Upper lobe of left lung (tissue), 6 donors: ENCODE results near the gene EPO. TPM values are rescaled to one million over a fixed set of nuclear protein-coding genes. Genes with fewer than 3 reads are reported as not detected.

Experiments used
- ATAC-seq, 2 donors: fragments of 200-7000 bp; cut with Tn5 transposase; one replicate each; pipeline ENCODE4 v1.9.1; 2022; ENCODE audit warnings: mild to moderate bottlenecking in 2 of 2, moderate library complexity in 2 of 2; ENCODE audit not compliant: low FRiP score in 2 of 2
- DNase-seq, 2 donors: peaks; one replicate each; pipeline ENCODE4 v3.0.0-alpha.2; 2019 to 2020
- H3K27ac ChIP-seq, 4 donors: fragments of 200-600 bp; sonication (generic); one replicate each; pipeline ENCODE4 v1.5.1; 2016 to 2019
- H3K27me3 ChIP-seq, 4 donors: fragments of 200-600 bp; sonication (generic); one replicate each; pipeline ENCODE4 v1.5.1; 2017 to 2019
- H3K36me3 ChIP-seq, 4 donors: fragments of 200-600 bp; sonication (generic); one replicate each; pipeline ENCODE4 v1.5.1; 2016 to 2019
- H3K4me1 ChIP-seq, 4 donors: fragments of 200-600 bp; sonication (generic); one replicate each; pipeline ENCODE4 v1.5.1; 2018 to 2019
- H3K4me3 ChIP-seq, 4 donors: fragments of 200-600 bp; sonication (generic); one replicate each; pipeline ENCODE4 v1.5.1; 2017 to 2019; ENCODE audit warnings: mild to moderate bottlenecking in 2 of 4, moderate library complexity in 1 of 4
- H3K9me3 ChIP-seq, 4 donors: fragments of 200-600 bp; sonication (generic); one replicate each; pipeline ENCODE4 v1.5.1; 2018 to 2019
- EP300 ChIP-seq, 4 donors: sonication (generic); formaldehyde crosslinking; IDR thresholded peaks; one replicate each; pipeline ENCODE4 v1.5.1; 2017; ENCODE audit warnings: antibody characterized with exemption in 4 of 4, control low read depth in 2 of 4
- POLR2A ChIP-seq, 4 donors: fragments of 450-650 bp; IDR thresholded peaks; one replicate each; pipeline ENCODE4 v1.5.1; 2016 to 2017; ENCODE audit warnings: antibody characterized with exemption in 4 of 4, mild to moderate bottlenecking in 2 of 4
- POLR2AphosphoS5 ChIP-seq, 2 donors: sonication (generic); formaldehyde crosslinking; IDR thresholded peaks; one replicate each; pipeline ENCODE4 v1.5.1; 2017; ENCODE audit warnings: antibody characterized with exemption in 2 of 2
- WGBS, 2 donors: methylation state at CpG; one replicate each; pipeline ENCODE4 v1.1.5; 2017 to 2018; 5-methylcytosine and 5-hydroxymethylcytosine counted together
- total RNA-seq, 6 donors: library from RNA; depleted of rRNA in 4 of 6; stranded (reverse); fragments of >200 nt in 4 of 6; gene quantifications; one replicate each; pipeline versions ENCODE4 v1.1.0 to v1.2.1, GENCODE V29; 2016 to 2021
- TF ChIP-seq, protein P1 (sequence below), 6 experiments: fragments of 450-650 bp in 4 of 6; fragments of 200-600 bp in 2 of 6; sonication (generic) in 2 of 6; IDR thresholded peaks; one replicate each; pipeline ENCODE4 v1.5.1; 2016 to 2019; ENCODE audit warnings: antibody characterized with exemption in 6 of 6
- donor health status: DM: no; HTN: no; CAD: no; lungs with moderate emphysema.
- donor health status: DM: no; HTN: yes; CAD: no; lungs with severe emphysema.

Gene EPO
- total RNA-seq, 6 donors from 2014 or later, result 0.20 TPM; not detected in 5

DNA sequence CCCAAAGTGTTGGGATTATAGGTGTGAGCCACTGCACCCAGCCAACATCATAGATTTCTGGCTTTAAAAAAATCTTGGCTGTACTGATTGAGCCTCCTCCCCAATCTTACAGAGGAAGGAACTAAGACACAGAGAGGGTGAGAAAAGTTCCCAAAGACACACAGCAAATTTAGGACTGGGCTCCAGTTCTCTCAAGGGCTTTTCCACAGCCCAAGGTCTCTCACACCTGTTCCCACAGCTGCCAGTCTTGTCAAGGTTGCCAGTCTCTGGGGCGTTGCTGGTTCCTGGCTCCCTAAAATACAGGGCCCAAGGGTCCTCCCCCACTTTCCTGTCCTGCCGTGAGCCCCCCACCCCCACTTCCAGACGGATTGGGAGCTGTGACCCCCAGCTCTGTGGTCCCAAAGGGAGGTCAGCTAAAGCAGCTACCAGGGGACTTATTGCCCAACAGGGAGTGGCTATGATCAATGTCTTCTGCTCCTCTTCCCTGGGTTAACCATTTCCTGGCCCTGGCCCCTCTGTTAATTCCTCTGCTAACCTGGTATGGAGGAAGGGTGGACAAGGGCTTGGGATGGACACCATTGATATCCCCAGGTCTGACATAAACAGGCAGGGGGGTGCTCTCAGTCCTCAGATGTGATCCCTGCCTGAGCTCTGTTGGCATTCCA is 10.0 kb downstream of the EPO start:
- ATAC-seq (no peak), DNase-seq (no peak)
- no peaks in the 10 kb centered on the region for H3K36me3 ChIP-seq
- WGBS, 2 donors, result 52% methylated on average over 3 of the region's 3 CpGs; no CpG with 5 or more reads in 1 of the 2 donors
- TF ChIP-seq POLR2AphosphoS5 (IDR thresholded peaks at IDR 0.05) (no peak), EP300 (IDR thresholded peaks at IDR 0.05) (no peak), POLR2A (IDR thresholded peaks at IDR 0.05) (no peak)
- TF ChIP-seq, protein P1, sequence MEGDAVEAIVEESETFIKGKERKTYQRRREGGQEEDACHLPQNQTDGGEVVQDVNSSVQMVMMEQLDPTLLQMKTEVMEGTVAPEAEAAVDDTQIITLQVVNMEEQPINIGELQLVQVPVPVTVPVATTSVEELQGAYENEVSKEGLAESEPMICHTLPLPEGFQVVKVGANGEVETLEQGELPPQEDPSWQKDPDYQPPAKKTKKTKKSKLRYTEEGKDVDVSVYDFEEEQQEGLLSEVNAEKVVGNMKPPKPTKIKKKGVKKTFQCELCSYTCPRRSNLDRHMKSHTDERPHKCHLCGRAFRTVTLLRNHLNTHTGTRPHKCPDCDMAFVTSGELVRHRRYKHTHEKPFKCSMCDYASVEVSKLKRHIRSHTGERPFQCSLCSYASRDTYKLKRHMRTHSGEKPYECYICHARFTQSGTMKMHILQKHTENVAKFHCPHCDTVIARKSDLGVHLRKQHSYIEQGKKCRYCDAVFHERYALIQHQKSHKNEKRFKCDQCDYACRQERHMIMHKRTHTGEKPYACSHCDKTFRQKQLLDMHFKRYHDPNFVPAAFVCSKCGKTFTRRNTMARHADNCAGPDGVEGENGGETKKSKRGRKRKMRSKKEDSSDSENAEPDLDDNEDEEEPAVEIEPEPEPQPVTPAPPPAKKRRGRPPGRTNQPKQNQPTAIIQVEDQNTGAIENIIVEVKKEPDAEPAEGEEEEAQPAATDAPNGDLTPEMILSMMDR (IDR thresholded peaks at IDR 0.05), result no peak
- H3K9me3 ChIP-seq, result no peaks in the 10 kb centered on the region
- H3K4me1 ChIP-seq, result peaks cover 0 to 4% (median 2%) of the 10 kb centered on the region in 4 donors
- H3K27me3 ChIP-seq, result no peaks in the 10 kb centered on the region
- no peak overlapping the region for H3K27ac ChIP-seq
- H3K4me3 ChIP-seq, result no peak overlapping the region

DNA sequence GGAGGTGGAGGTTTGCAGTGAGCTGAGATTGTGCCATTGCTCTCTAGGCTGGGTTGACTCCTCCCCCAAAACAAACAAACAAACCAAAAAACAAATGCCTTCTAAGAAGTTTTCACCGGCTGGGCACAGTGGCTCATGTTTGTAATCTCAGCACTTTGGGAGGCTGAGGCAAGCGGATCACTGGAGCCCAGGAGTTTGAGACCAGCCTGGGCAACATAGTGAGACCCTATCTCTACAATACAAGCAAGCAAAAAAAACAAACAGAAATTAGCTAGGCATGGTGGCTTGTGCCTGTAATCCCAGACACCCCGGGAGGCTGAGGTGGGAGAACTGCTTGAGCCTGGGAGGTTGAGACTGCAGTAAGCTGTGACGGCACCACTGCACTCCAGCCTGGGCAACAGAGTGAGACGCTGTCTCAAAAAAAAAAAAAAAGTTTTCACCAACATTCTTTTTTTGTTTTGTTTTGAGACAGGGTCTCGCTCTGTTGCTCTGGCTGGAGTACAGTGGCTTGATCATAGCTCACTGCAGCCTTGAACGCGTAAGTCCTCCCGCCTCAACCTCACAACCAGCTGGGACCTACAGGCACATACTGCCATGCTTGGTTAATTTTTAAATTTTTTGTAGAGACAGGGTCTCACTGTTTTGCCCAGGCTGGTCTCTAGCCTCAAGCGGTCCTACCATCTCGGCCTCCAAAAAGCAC is 11.8 kb downstream of the EPO start:
- Histone ChIP-seq H3K4me1 (no peaks in the 10 kb centered on the region), H3K4me3 (no peak overlapping the region), H3K36me3 (no peaks in the 10 kb centered on the region), H3K27me3 (no peaks in the 10 kb centered on the region), H3K27ac (no peak overlapping the region), H3K9me3 (no peaks in the 10 kb centered on the region)
- 79 to 87% methylated on average over 11 of the region's 11 CpGs for WGBS, 2 donors
- TF ChIP-seq POLR2A (IDR thresholded peaks at IDR 0.05) (no peak), POLR2AphosphoS5 (IDR thresholded peaks at IDR 0.05) (no peak), EP300 (IDR thresholded peaks at IDR 0.05) (no peak)
- TF ChIP-seq, protein P1 (IDR thresholded peaks at IDR 0.05), result no peak
- DNase-seq, result no peak
- ATAC-seq, result no peak

DNA sequence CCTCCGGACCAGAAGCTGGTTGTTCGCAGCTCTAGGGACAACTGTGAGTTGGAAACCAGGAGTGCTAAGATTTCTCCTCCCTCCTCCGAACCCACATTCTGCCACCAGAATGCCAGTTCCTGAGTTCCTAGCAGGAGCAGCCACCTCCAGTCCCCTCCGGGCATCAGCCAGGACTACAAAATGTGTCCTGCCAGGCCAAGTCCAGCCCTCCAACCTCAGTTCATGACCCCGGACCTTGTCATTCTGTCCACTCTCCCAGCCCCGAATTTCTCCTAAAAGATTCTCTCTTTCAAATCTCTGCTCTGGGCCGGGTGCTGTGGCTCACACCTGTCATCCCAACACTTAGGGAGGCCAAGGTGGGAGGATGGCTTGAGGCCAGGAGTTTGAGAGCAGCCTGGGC is 15.5 kb downstream of the EPO start:
- WGBS, 2 donors, result 78 to 81% methylated on average over 7 of the region's 7 CpGs
- DNase-seq (no peak), ATAC-seq (no peak)
- Histone ChIP-seq H3K4me3 (no peak overlapping the region), H3K36me3 (no peaks in the 10 kb centered on the region), H3K9me3 (no peaks in the 10 kb centered on the region), H3K27ac (no peak overlapping the region), H3K27me3 (no peaks in the 10 kb centered on the region), H3K4me1 (no peaks in the 10 kb centered on the region)
- TF ChIP-seq POLR2AphosphoS5 (IDR thresholded peaks at IDR 0.05), result no peak
- TF ChIP-seq, protein P1 (IDR thresholded peaks at IDR 0.05), result no peak
- no peak for TF ChIP-seq POLR2A (IDR thresholded peaks at IDR 0.05)
- TF ChIP-seq EP300 (IDR thresholded peaks at IDR 0.05), result no peak

GRCh38 chr7:100736671-100737070 is 16.4 kb downstream of the EPO start:
- Histone ChIP-seq H3K27ac (no peak overlapping the region), H3K4me1 (no peaks in the 10 kb centered on the region), H3K9me3 (no peaks in the 10 kb centered on the region), H3K4me3 (no peak overlapping the region), H3K27me3 (no peaks in the 10 kb centered on the region), H3K36me3 (no peaks in the 10 kb centered on the region)
- ATAC-seq (peak; percentile 28 to 49), DNase-seq (no peak)
- TF ChIP-seq EP300 (IDR thresholded peaks at IDR 0.05), result no peak
- no peak for TF ChIP-seq POLR2AphosphoS5 (IDR thresholded peaks at IDR 0.05)
- TF ChIP-seq, protein P1 (IDR thresholded peaks at IDR 0.05), result no peak
- no peak for TF ChIP-seq POLR2A (IDR thresholded peaks at IDR 0.05)
- 80% methylated on average over 2 to 13 of the region's 13 CpGs for WGBS, 2 donors
